A673 (cell line): ENCODE results near the gene SH3PXD2B. TPM values are rescaled to one million over a fixed set of nuclear protein-coding genes. Genes with fewer than 3 reads are reported as not detected.

Source experiments
- BruUV-seq: library from RNA; stranded (reverse); fragments of 400-500 nt; replicated peaks from 2 replicates; lab custom pipeline; 2021; lab: Mats Ljungman, UMichigan
- CTCF ChIA-PET: fragments of 300-600 bp; sonication (Branson Sonifier 250); formaldehyde crosslinking; loops from one replicate; lab custom pipeline; 2022; ENCODE audit warnings: antibody characterized with exemption; lab: Charles Lee
- POLR2A ChIA-PET: fragments of 300-600 bp; sonication (Branson Sonifier 250); formaldehyde crosslinking; loops from one replicate; lab custom pipeline; 2022; ENCODE audit warnings: antibody characterized with exemption; ENCODE audit not compliant: low non-redundant PET; lab: Charles Lee
- DNase-seq: peaks from one replicate; pipeline ENCODE4 v3.0.0-alpha.2; 2015; ENCODE audit warnings: low spot score
- H3K27ac ChIP-seq: fragments of 200-600 bp; sonication (generic); 2 replicates; pipeline ENCODE4 v1.5.1; 2016; ENCODE audit warnings: mixed run types, low read depth, mild to moderate bottlenecking, mixed read lengths, antibody characterized with exemption, low read length; ENCODE audit not compliant: poor library complexity, severe bottlenecking
- H3K27me3 ChIP-seq: fragments of 200-600 bp; sonication (generic); replicated peaks from 2 replicates; pipeline ENCODE4 v1.6.1; 2017; ENCODE audit warnings: mixed run types, low read depth, mild to moderate bottlenecking, mixed read lengths, antibody characterized with exemption, low read length; ENCODE audit not compliant: insufficient read depth, poor library complexity
- H3K36me3 ChIP-seq: fragments of 200-600 bp; sonication (generic); 2 replicates; pipeline ENCODE4 v1.6.1; 2016; ENCODE audit warnings: mixed run types, mild to moderate bottlenecking, mixed read lengths, antibody characterized with exemption, low read length; ENCODE audit not compliant: insufficient read depth, poor library complexity, severe bottlenecking
- H3K4me1 ChIP-seq: fragments of 200-600 bp; sonication (generic); 2 replicates; pipeline ENCODE4 v1.6.1; 2017; ENCODE audit warnings: mixed run types, mild to moderate bottlenecking, mixed read lengths, antibody characterized with exemption, low read length; ENCODE audit not compliant: insufficient read depth, poor library complexity, severe bottlenecking
- H3K4me3 ChIP-seq: fragments of 200-600 bp; sonication (generic); 2 replicates; pipeline ENCODE4 v1.5.1; 2016; ENCODE audit warnings: low read depth, mixed run types, mild to moderate bottlenecking, mixed read lengths, low read length; ENCODE audit not compliant: poor library complexity, severe bottlenecking
- H3K9me3 ChIP-seq: fragments of 200-600 bp; sonication (generic); 2 replicates; pipeline ENCODE4 v1.6.1; 2016; ENCODE audit warnings: mixed run types, low read depth, mild to moderate bottlenecking, mixed read lengths, antibody characterized with exemption, low read length; ENCODE audit not compliant: poor library complexity, severe bottlenecking
- CTCF ChIP-seq: fragments of 300-800, 200-600 bp; sonication (generic); conservative IDR thresholded peaks from 2 replicates; pipeline ENCODE4 v1.5.1; 2017; ENCODE audit warnings: low read depth, mild to moderate bottlenecking, antibody characterized with exemption, low read length, moderate library complexity, mixed read lengths
- EZH2 ChIP-seq: fragments of 200-600 bp; sonication (generic); IDR thresholded peaks from 2 replicates; pipeline ENCODE4 v1.6.1; 2017; ENCODE audit warnings: borderline replicate concordance, low read depth, mild to moderate bottlenecking, mixed read lengths, antibody characterized with exemption, low read length; ENCODE audit not compliant: poor library complexity, severe bottlenecking
- intact Hi-C: fragments of 100-400 bp; cut with micrococcal nuclease; formaldehyde crosslinking; loops from one replicate; pipeline ENCODE4 v1.10.0; 2022; ENCODE audit not compliant: unreplicated experiment
- total RNA-seq: library from RNA; stranded (reverse); gene quantifications from 2 replicates; pipeline ENCODE4 v1.2.3, GENCODE V29; 2021

SH3PXD2B gene
- total RNA-seq, 1 experiment from 2014 or later = 28.1 TPM

DNA sequence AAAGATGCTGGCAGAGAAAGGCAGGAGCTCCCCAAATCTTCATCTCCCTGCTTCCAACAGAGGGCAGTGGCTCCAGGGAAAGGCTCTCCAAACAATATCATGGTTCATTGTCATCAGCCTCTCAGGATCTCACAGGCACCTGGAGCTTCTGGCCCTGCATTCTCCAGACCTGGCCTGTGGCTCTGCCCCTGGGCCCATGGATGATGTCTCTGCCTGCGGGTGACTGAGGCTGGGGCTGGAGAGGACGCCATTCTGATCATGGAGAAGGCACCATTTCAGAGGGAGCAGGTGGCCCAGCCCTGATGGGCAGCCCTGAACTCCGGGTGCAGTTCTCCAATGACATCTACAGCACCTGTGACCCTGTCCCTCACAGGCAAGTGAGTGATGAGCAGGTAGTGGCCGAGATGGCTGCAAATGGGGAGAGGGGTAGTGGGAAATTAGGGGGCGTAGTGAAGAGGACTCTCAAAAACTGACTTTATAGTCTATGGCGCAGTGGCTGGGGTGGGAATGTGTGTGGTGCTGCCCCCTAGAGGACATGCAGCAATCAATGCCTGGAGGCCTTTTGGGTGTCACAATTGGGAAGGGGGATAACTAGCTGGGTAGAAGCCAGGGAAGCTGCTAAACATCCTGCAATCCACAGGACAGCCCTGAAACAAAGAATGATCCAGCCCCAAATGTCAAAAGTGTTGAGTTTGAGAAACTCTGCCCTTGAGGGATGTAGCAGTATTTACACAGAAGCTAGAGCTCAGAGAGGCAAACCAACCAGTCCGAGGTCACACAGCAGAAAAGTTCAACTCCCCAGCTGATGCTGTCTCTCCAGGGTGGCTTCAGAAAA lies 3.2 kb downstream of the SH3PXD2B start:
- Histone ChIP-seq H3K27me3 (no peaks in the 10 kb centered on the region), H3K27ac (no peak overlapping the region), H3K4me1 (peaks cover 11% of the 10 kb centered on the region), H3K36me3 (no peaks in the 10 kb centered on the region), H3K4me3 (no peak overlapping the region), H3K9me3 (no peaks in the 10 kb centered on the region)
- no peak for TF ChIP-seq EZH2
- TF ChIP-seq CTCF = peak; percentile 81
- CTCF ChIA-PET = interaction anchor here (0.6 to 1.4 kb wide), 5 partner anchors 10 to 264 kb away, joined by 3 read pairs; no protein-coding TSS in a partner anchor
- POLR2A ChIA-PET = no interaction called here
- peak; percentile 61 for DNase-seq
- no TSS peak for BruUV-seq
- intact Hi-C loops = no loop called here

DNA sequence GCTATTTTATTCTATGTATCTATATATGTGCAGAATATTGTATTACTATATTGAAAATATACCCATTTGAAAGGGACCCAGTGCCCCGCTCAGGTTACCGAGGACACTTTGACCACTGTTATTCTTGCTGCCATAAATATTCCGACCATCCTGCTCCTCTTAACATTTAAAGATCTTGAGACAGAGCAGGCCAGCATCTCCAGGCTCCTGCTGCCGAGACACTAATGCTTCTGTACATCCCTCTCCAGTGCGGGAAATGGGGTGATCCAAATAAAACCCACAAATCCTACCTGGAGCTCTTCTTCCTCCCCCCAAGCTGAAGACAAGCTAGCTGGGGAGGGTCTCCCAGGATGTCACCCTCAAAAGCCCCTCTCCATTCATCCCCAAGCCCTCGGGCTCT lies 3.9 kb downstream of the SH3PXD2B start:
- CTCF ChIA-PET = interaction anchor here (0.6 to 1.4 kb wide), 2 partner anchors 13 to 263 kb away, joined by 3 read pairs; no protein-coding TSS in a partner anchor
- no TSS peak for BruUV-seq
- POLR2A ChIA-PET = no interaction called here

GRCh38 chr5:172448999-172449398 lies 5.3 kb downstream of the SH3PXD2B start:
- H3K27me3 ChIP-seq = no peaks in the 10 kb centered on the region
- no TSS peak for BruUV-seq
- H3K4me3 ChIP-seq = no peak overlapping the region
- CTCF ChIA-PET = no interaction called here
- POLR2A ChIA-PET = no interaction called here
- peaks cover 11% of the 10 kb centered on the region for H3K4me1 ChIP-seq
- no peaks in the 10 kb centered on the region for H3K9me3 ChIP-seq
- H3K27ac ChIP-seq = no peak overlapping the region
- intact Hi-C loops = no loop called here
- H3K36me3 ChIP-seq = no peaks in the 10 kb centered on the region
- TF ChIP-seq EZH2 (no peak), CTCF (no peak)
- DNase-seq = no peak

More for the DNA sequence above, 3.9 kb downstream of the SH3PXD2B start:
- Histone ChIP-seq H3K27ac (no peak overlapping the region), H3K4me1 (peaks cover 11% of the 10 kb centered on the region), H3K27me3 (no peaks in the 10 kb centered on the region), H3K9me3 (no peaks in the 10 kb centered on the region), H3K36me3 (no peaks in the 10 kb centered on the region), H3K4me3 (no peak overlapping the region)
- DNase-seq = no peak
- intact Hi-C loops = no loop called here
- TF ChIP-seq CTCF (no peak), EZH2 (no peak)
